ENCODE measurements around the gene LINGO3.

- TF ChIP-seq RXRA (IDR thresholded peaks at IDR 0.05; ENCODE audit: insufficient read depth, low read depth, low read length) (no peak), CTCF (IDR thresholded peaks at IDR 0.05; ENCODE audit: control extremely low read depth in 1 of 3, insufficient read depth in 1 of 3, low read depth in 1 of 3, low read length in 3 of 3) (no peak)
Observed at GRCh38 chr19:2336528-2337328, 28.8 kb upstream of the LINGO3 start.
